Thyroid gland (tissue), 4 donors: Measurements from ENCODE around the gene ATXN7L1. TPM values are rescaled to one million over a fixed set of nuclear protein-coding genes. Genes with fewer than 3 reads are reported as not detected.

Source experiments
- DNase-seq, 2 donors: peaks; one replicate each; pipeline ENCODE4 v3.0.0-alpha.2; 2019
- H3K27ac ChIP-seq, 3 donors: fragments of 200-600 bp; sonication (generic); 1 replicate in 2 of 3; 2 replicates in 1 of 3; pipeline ENCODE4 v1.5.1; 2016 to 2019; ENCODE audit warnings: mild to moderate bottlenecking in 1 of 3, moderate library complexity in 1 of 3
- H3K27me3 ChIP-seq: fragments of 200-600 bp; sonication (generic); one replicate; pipeline ENCODE4 v1.5.1; 2019
- H3K36me3 ChIP-seq, 2 donors: fragments of 200-600 bp; sonication (generic); one replicate each; pipeline ENCODE4 v1.5.1; 2016 to 2019
- H3K4me1 ChIP-seq, 2 donors: fragments of 200-600 bp; sonication (generic); one replicate each; pipeline ENCODE4 v1.5.1; 2017 to 2019
- H3K4me3 ChIP-seq, 3 donors: fragments of 200-600 bp; sonication (generic); replicated peaks in 1 of 3; 1 replicate in 2 of 3; 2 replicates in 1 of 3; pipeline ENCODE4 v1.5.1; 2016; ENCODE audit warnings: mild to moderate bottlenecking in 1 of 3
- H3K9me3 ChIP-seq: fragments of 200-600 bp; sonication (generic); one replicate; pipeline ENCODE4 v1.5.1; 2017
- POLR2A ChIP-seq, 2 donors: fragments of 450-650 bp; IDR thresholded peaks; one replicate each; pipeline ENCODE4 v1.6.1; 2017; ENCODE audit warnings: antibody characterized with exemption in 2 of 2, mild to moderate bottlenecking in 2 of 2, moderate library complexity in 1 of 2
- WGBS, 2 donors: methylation state at CpG; one replicate each; pipeline ENCODE4 v1.1.5; 2017; 5-methylcytosine and 5-hydroxymethylcytosine counted together
- intact Hi-C: fragments of 100-400 bp; cut with DNase I; formaldehyde crosslinking; loops from one replicate; pipeline ENCODE4 v1.15.1; 2023
- total RNA-seq, 4 donors: library from RNA; depleted of rRNA; stranded (reverse); fragments of >200 nt; gene quantifications; one replicate each; pipeline ENCODE4 v1.2.3, GENCODE V29; 2016
- TF ChIP-seq, protein P1 (sequence below), 6 experiments: fragments of 200-600 bp in 3 of 6; fragments of 450-650 bp in 3 of 6; sonication (generic) in 3 of 6; IDR thresholded peaks; one replicate each; pipeline ENCODE4 v1.5.1; 2016 to 2019; ENCODE audit warnings: antibody characterized with exemption in 6 of 6, mild to moderate bottlenecking in 2 of 6, inconsistent platforms in 1 of 6, moderate library complexity in 1 of 6

The ATXN7L1 gene
- total RNA-seq, 4 donors from 2014 or later = 21.8 to 24.4 (median 22.8) TPM

GRCh38 chr7:105743351-105744090, 132.9 kb downstream of the ATXN7L1 start:
- Histone ChIP-seq H3K27me3 (no peaks in the 10 kb centered on the region), H3K4me3 (no peak overlapping the region), H3K4me1 (peaks cover 2 to 4% of the 10 kb centered on the region in 2 donors), H3K36me3 (no peaks in the 10 kb centered on the region), H3K9me3 (no peaks in the 10 kb centered on the region), H3K27ac (no peak overlapping the region)
- 83 to 91% methylated on average over 11 of the region's 11 CpGs for WGBS, 2 donors
- intact Hi-C loops = loop anchor here (10.0 kb wide), 1 partner anchor 89 kb away; no protein-coding TSS in a partner anchor
- TF ChIP-seq POLR2A (IDR thresholded peaks at IDR 0.05) = no peak
- TF ChIP-seq, protein P1, sequence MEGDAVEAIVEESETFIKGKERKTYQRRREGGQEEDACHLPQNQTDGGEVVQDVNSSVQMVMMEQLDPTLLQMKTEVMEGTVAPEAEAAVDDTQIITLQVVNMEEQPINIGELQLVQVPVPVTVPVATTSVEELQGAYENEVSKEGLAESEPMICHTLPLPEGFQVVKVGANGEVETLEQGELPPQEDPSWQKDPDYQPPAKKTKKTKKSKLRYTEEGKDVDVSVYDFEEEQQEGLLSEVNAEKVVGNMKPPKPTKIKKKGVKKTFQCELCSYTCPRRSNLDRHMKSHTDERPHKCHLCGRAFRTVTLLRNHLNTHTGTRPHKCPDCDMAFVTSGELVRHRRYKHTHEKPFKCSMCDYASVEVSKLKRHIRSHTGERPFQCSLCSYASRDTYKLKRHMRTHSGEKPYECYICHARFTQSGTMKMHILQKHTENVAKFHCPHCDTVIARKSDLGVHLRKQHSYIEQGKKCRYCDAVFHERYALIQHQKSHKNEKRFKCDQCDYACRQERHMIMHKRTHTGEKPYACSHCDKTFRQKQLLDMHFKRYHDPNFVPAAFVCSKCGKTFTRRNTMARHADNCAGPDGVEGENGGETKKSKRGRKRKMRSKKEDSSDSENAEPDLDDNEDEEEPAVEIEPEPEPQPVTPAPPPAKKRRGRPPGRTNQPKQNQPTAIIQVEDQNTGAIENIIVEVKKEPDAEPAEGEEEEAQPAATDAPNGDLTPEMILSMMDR (IDR thresholded peaks at IDR 0.05) = no peak
- DNase-seq = no peak

DNA sequence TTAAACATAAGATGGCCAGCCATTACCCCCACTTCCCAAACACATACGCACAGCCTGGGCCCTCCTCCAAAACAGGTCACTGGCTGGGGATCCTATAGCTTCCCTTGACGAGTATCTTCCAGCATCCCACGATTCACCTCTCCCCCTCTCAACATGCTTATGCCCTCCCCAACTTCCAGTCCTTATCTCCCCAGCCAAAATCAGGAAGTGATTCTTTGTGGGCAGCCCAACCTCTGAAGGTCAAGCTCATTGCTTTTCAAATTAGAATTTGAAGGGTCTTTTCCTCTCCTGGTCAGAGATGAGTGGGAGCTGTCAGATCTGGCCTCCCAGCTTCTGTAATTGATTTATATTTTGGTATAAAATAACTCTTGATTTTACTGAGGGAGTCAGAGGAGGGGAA, 133.6 kb downstream of the ATXN7L1 start:
- DNase-seq = no peak
- no peak overlapping the region for H3K27ac ChIP-seq
- H3K27me3 ChIP-seq = no peaks in the 10 kb centered on the region
- no peaks in the 10 kb centered on the region for H3K4me1 ChIP-seq
- intact Hi-C loops = loop anchor here (10.0 kb wide), 1 partner anchor 88 kb away; no protein-coding TSS in a partner anchor
- no peaks in the 10 kb centered on the region for H3K36me3 ChIP-seq
- H3K9me3 ChIP-seq = no peaks in the 10 kb centered on the region
- TF ChIP-seq POLR2A (IDR thresholded peaks at IDR 0.05) = no peak
- TF ChIP-seq, protein P1 (IDR thresholded peaks at IDR 0.05) = no peak
- 82 to 90% methylated on average over 3 of the region's 3 CpGs for WGBS, 2 donors
- no peak overlapping the region for H3K4me3 ChIP-seq

- DNase-seq = no peak
- no peak for TF ChIP-seq POLR2A (IDR thresholded peaks at IDR 0.05)
- TF ChIP-seq, protein P1 (IDR thresholded peaks at IDR 0.05) = no peak
- Histone ChIP-seq H3K9me3 (no peaks in the 10 kb centered on the region), H3K27me3 (no peaks in the 10 kb centered on the region), H3K4me3 (no peak overlapping the region), H3K4me1 (no peaks in the 10 kb centered on the region), H3K27ac (no peak overlapping the region), H3K36me3 (no peaks in the 10 kb centered on the region)
- WGBS, 2 donors = 92% methylated on average over 4 of the region's 4 CpGs
- intact Hi-C loops = loop anchor here (10.0 kb wide), 1 partner anchor 87 kb away; no protein-coding TSS in a partner anchor
Measured at GRCh38 chr7:105741982-105742381, 134.4 kb downstream of the ATXN7L1 start.

- no peak for DNase-seq
- Histone ChIP-seq H3K9me3 (no peaks in the 10 kb centered on the region), H3K4me1 (no peaks in the 10 kb centered on the region), H3K27ac (no peak overlapping the region), H3K27me3 (no peaks in the 10 kb centered on the region), H3K4me3 (no peak overlapping the region), H3K36me3 (no peaks in the 10 kb centered on the region)
- intact Hi-C loops = no loop called here
- WGBS, 2 donors = 94 to 98% methylated on average over 2 of the region's 2 CpGs
- TF ChIP-seq POLR2A (IDR thresholded peaks at IDR 0.05) = no peak
- TF ChIP-seq, protein P1 (IDR thresholded peaks at IDR 0.05) = no peak
Measured at GRCh38 chr7:105738133-105738532, 138.3 kb downstream of the ATXN7L1 start.

GRCh38 chr7:105734233-105734632, 142.2 kb downstream of the ATXN7L1 start:
- no peak for TF ChIP-seq POLR2A (IDR thresholded peaks at IDR 0.05)
- TF ChIP-seq, protein P1 (IDR thresholded peaks at IDR 0.05) = no peak
- no peak overlapping the region for H3K27ac ChIP-seq
- no peaks in the 10 kb centered on the region for H3K9me3 ChIP-seq
- intact Hi-C loops = no loop called here
- WGBS, 2 donors = 86 to 90% methylated on average over 6 of the region's 6 CpGs
- H3K27me3 ChIP-seq = no peaks in the 10 kb centered on the region
- H3K4me3 ChIP-seq = no peak overlapping the region
- no peak for DNase-seq
- H3K4me1 ChIP-seq = no peaks in the 10 kb centered on the region
- no peaks in the 10 kb centered on the region for H3K36me3 ChIP-seq
